Skeletal muscle satellite cell (primary cell): ENCODE results near the gene NPIPA5.
"Not testable (repeated sequence)": the region's sequence is repeated elsewhere in the genome, so short reads cannot be mapped to it uniquely, and the experiment has no call there.

Source experiments
- H3K27me3 ChIP-seq: 2 replicates; pipeline ENCODE4 v1.7.0; 2013; ENCODE audit warnings: low read length; ENCODE audit not compliant: control insufficient read depth, insufficient read depth
- H3K36me3 ChIP-seq: 2 replicates; pipeline ENCODE4 v1.7.0; 2013; ENCODE audit warnings: mild to moderate bottlenecking, control low read depth, low read length; ENCODE audit not compliant: insufficient read depth
- H3K4me1 ChIP-seq: 2 replicates; pipeline ENCODE4 v1.7.0; 2013; ENCODE audit warnings: low read length; ENCODE audit not compliant: control insufficient read depth, insufficient read depth
- H3K4me2 ChIP-seq: 2 replicates; pipeline ENCODE4 v1.7.0; 2013; ENCODE audit warnings: mild to moderate bottlenecking, low read length
- H3K4me3 ChIP-seq: 2 replicates; pipeline ENCODE4 v1.7.0; 2013; ENCODE audit warnings: low read length
- H3K9ac ChIP-seq: 2 replicates; pipeline ENCODE4 v1.7.0; 2013; ENCODE audit warnings: mild to moderate bottlenecking, low read depth, low read length, moderate library complexity
- H3K9me3 ChIP-seq: replicated peaks from 2 replicates; pipeline ENCODE4 v1.7.0; 2013; ENCODE audit warnings: mild to moderate bottlenecking, control low read depth, low read length

Gene NPIPA5

DNA sequence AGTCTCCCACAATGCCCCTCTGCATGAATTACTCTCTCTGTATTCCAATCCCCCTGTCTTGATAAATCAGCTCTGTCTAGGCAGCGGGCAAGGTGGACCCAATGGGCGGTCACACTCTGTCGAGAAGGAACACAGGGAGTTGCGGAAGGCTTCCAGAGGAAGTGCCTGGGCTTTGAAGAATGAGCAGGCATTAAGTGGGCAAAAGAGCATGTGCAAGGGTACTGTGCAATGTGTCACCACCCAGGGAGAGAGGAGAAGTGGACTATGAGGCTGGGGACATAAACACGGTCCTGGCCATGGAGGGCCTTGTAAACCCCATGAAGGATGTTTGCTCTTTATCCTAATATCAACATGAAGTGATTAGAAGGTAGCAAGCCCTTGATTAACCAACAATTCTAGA, 44.1 kb downstream of the NPIPA5 start:
- H3K4me3 ChIP-seq, H3K9ac ChIP-seq, H3K27me3 ChIP-seq, H3K4me1 ChIP-seq, H3K9me3 ChIP-seq, H3K4me2 ChIP-seq, H3K36me3 ChIP-seq: not testable (repeated sequence)

DNA sequence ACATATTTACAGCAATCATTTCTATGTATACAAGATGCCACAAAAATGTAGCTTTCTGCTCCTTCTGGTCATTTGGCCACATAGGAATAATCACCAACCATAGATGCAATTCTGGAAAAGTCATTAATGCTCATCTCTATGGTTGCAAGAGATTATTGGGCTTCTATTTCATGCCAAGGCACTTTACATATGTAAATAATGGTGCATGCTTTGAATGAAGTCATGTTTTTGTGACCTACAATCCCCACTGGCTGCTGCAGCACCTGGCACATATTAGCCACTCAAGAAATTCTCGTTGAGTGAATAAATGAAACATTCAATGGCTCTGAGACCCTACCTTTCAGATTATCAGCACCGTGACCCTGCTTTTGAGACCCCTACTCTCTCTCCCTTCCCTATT, 47.1 kb downstream of the NPIPA5 start:
- not testable (repeated sequence) for H3K9ac ChIP-seq, H3K4me2 ChIP-seq, H3K36me3 ChIP-seq, H3K4me3 ChIP-seq, H3K9me3 ChIP-seq, H3K27me3 ChIP-seq, H3K4me1 ChIP-seq

DNA sequence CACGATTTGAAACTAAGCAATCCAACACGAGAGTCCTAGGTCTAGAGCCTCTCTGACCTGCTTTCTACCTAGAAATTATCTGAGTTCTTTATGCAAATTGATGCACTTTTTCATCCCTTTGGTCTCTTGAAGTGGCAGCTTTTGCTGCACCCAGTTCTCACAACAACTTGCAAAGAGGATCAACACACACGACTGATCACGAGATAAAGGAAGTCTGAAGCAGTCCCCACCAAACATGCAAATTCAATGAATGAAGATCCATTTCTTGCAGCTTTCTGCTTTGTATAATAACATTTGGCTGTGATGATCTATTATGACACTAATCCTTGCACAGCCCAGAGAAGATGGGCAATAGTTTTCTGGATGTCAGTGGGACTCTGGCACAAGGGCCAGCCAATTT, 53.1 kb downstream of the NPIPA5 start:
- H3K4me2 ChIP-seq, H3K4me3 ChIP-seq, H3K9ac ChIP-seq, H3K9me3 ChIP-seq, H3K4me1 ChIP-seq, H3K27me3 ChIP-seq, H3K36me3 ChIP-seq: not testable (repeated sequence)

DNA sequence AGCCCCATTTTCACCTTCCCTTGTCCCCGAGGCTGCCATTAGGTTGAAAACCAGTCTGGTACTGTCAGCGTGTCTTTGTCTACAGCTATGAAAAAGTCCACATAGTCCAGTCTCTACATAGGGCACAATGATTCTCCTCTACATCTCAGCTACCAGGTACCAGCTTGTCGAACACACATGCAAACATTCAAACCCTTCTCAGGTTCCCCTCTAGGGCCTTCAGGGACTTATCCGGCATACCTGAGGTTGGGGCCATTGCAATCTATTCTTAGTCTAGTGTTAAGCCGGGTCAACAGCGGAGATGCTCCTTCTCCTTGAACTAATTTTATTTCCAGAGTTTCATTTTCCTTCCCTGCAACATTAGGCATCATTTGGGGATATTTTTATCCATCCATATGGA, 54.7 kb downstream of the NPIPA5 start:
- not testable (repeated sequence) for H3K9ac ChIP-seq, H3K27me3 ChIP-seq, H3K4me2 ChIP-seq, H3K4me3 ChIP-seq, H3K4me1 ChIP-seq, H3K36me3 ChIP-seq, H3K9me3 ChIP-seq

DNA sequence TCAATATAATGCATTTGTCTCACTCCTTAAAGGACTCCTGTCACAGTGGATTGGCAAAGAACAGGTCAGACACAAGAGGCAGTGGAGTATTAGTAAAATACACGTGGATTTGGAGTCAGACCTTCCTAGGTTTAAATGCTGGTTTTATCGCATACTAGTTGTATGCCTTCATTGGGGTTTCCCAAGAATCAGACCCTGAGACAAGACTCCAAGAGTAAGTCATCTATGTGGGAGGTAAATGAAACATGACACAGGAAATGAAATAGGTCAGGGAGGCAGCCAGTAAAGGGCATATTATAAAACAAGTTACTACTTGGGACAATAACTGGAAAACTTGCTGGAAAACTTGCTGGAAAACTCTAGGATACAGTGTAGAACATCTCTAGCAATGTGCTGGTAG, 56.9 kb downstream of the NPIPA5 start:
- H3K9me3 ChIP-seq, H3K4me1 ChIP-seq, H3K9ac ChIP-seq, H3K27me3 ChIP-seq, H3K4me3 ChIP-seq, H3K36me3 ChIP-seq, H3K4me2 ChIP-seq: not testable (repeated sequence)

DNA sequence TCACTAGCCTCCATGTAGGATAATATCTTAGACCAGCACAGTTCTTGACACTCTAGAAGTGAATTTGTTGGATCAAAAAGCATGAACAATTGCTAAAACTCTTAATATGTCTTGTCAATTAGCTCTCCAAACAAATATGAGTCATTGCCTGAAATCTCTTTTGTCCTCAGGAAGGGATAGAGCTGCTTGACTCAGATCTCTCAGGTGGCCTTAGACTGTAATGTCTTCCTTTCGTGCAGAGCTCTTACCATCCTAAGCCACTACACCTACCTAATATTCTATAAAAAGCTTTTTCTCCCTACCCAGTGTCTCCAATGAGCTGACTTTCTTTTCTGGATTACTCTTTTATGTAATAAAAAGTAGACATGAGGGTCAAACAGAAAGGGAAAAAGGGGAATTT, 63.5 kb downstream of the NPIPA5 start:
- not testable (repeated sequence) for H3K4me3 ChIP-seq, H3K4me2 ChIP-seq, H3K27me3 ChIP-seq, H3K36me3 ChIP-seq, H3K9ac ChIP-seq, H3K4me1 ChIP-seq, H3K9me3 ChIP-seq
